ENCODE data around the gene CYB5R4.

DNA sequence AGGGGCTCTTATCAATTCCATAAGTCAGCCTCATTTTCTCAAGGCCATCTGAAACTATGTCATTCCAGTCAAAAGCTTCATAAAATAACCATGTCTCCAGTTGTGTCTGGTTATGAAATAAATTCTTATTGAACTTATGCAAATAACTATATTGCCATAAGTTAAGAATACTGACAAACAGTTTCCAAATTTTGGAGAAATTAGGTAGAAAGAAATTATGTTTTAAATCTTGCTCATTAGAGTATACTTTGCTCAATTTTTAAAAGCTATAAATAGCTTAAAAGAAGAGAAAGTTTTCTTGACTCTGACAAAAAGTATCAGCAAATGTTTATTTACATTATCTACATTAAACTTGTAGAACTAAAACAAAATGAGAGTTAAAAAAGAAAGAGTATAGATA, 111.1 kb downstream of the CYB5R4 start:
- TF ChIP-seq EZH2 (IDR thresholded peaks at IDR 0.05; ENCODE audit: borderline replicate concordance, insufficient read depth, low read length, poor library complexity, severe bottlenecking) = no peak
- TF ChIP-seq, protein P1, sequence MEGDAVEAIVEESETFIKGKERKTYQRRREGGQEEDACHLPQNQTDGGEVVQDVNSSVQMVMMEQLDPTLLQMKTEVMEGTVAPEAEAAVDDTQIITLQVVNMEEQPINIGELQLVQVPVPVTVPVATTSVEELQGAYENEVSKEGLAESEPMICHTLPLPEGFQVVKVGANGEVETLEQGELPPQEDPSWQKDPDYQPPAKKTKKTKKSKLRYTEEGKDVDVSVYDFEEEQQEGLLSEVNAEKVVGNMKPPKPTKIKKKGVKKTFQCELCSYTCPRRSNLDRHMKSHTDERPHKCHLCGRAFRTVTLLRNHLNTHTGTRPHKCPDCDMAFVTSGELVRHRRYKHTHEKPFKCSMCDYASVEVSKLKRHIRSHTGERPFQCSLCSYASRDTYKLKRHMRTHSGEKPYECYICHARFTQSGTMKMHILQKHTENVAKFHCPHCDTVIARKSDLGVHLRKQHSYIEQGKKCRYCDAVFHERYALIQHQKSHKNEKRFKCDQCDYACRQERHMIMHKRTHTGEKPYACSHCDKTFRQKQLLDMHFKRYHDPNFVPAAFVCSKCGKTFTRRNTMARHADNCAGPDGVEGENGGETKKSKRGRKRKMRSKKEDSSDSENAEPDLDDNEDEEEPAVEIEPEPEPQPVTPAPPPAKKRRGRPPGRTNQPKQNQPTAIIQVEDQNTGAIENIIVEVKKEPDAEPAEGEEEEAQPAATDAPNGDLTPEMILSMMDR (IDR thresholded peaks at IDR 0.05; ENCODE audit: poor library complexity, severe bottlenecking) = no peak
- TF ChIP-seq EP300 (conservative IDR thresholded peaks at IDR 0.05; ENCODE audit: poor library complexity, severe bottlenecking) = no peak
- TF ChIP-seq TAF1 (IDR thresholded peaks at IDR 0.05; ENCODE audit: low read depth) = no peak
- no peak for TF ChIP-seq MXI1 (conservative IDR thresholded peaks at IDR 0.05; ENCODE audit: poor library complexity, severe bottlenecking)
